Skeletal muscle tissue (tissue), 4 donors: ENCODE measurements around the gene AUTS2. TPM values are rescaled to one million over a fixed set of nuclear protein-coding genes. Genes with fewer than 3 reads are reported as not detected.

ENCODE experiments used
- H3K27ac ChIP-seq: one replicate; pipeline ENCODE4 v1.7.0; 2013; ENCODE audit warnings: mild to moderate bottlenecking, low read depth, low read length, inconsistent platforms
- H3K27me3 ChIP-seq, 3 donors: one replicate each; pipeline ENCODE4 v1.7.0; 2013; ENCODE audit warnings: low read length in 3 of 3; ENCODE audit not compliant: control insufficient read depth in 3 of 3, insufficient read depth in 3 of 3
- H3K36me3 ChIP-seq, 3 donors: one replicate each; pipeline ENCODE4 v1.7.0; 2013; ENCODE audit warnings: low read length in 3 of 3; ENCODE audit not compliant: control insufficient read depth in 3 of 3, insufficient read depth in 3 of 3
- H3K4me1 ChIP-seq, 3 donors: one replicate each; pipeline ENCODE4 v1.7.0; 2013; ENCODE audit warnings: low read length in 3 of 3, mild to moderate bottlenecking in 3 of 3; ENCODE audit not compliant: control insufficient read depth in 3 of 3, insufficient read depth in 3 of 3
- H3K4me3 ChIP-seq, 3 donors: one replicate each; pipeline ENCODE4 v1.7.0; 2013; ENCODE audit warnings: low read length in 3 of 3
- H3K9ac ChIP-seq, 3 donors: one replicate each; pipeline ENCODE4 v1.7.0; 2013; ENCODE audit warnings: low read length in 3 of 3, mild to moderate bottlenecking in 3 of 3, moderate library complexity in 2 of 3, low read depth in 1 of 3
- H3K9me3 ChIP-seq, 3 donors: one replicate each; pipeline ENCODE4 v1.7.0; 2013; ENCODE audit warnings: low read length in 3 of 3; ENCODE audit not compliant: control insufficient read depth in 3 of 3
- total RNA-seq: library from RNA; depleted of rRNA; stranded (reverse); fragments of >200 nt; gene quantifications from one replicate; pipeline ENCODE4 v1.2.3, GENCODE V29; 2014
- donor health status: Osteomylitis.

AUTS2 gene
- total RNA-seq, 1 donor from 2014 or later: 43.3 TPM

DNA sequence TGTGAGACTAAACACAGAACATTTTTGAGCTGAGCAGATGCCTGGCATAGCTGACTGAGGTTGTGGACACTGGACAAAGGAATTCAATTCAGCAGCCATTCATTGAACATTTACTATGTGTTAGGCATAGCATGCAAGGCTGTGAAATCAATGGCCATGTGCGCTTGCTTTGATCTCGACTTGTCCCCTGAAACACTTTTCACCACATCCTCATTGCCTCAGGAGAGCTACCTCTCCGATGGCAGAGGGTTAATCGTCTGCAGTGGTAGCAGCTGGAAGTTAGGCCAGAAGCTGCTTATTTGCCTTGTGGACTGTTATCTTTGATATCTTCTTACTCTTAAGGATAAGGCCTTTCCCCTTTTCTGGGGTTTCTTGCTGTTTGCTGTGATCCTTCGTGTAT lies 297.8 kb downstream of the AUTS2 start:
- Histone ChIP-seq H3K36me3 (no peaks in the 10 kb centered on the region), H3K4me1 (no peaks in the 10 kb centered on the region)

GRCh38 chr7:69898189-69898588 lies 299.9 kb downstream of the AUTS2 start:
- Histone ChIP-seq H3K4me3 (no peak overlapping the region), H3K27me3 (no peaks in the 10 kb centered on the region), H3K36me3 (no peaks in the 10 kb centered on the region), H3K27ac (no peak overlapping the region), H3K4me1 (no peaks in the 10 kb centered on the region), H3K9me3 (no peaks in the 10 kb centered on the region), H3K9ac (no peak overlapping the region)

More for the DNA sequence above, 297.8 kb downstream of the AUTS2 start:
- no peak overlapping the region for H3K9ac ChIP-seq
- H3K27me3 ChIP-seq: no peaks in the 10 kb centered on the region
- no peaks in the 10 kb centered on the region for H3K9me3 ChIP-seq
- no peak overlapping the region for H3K4me3 ChIP-seq
- no peak overlapping the region for H3K27ac ChIP-seq

DNA sequence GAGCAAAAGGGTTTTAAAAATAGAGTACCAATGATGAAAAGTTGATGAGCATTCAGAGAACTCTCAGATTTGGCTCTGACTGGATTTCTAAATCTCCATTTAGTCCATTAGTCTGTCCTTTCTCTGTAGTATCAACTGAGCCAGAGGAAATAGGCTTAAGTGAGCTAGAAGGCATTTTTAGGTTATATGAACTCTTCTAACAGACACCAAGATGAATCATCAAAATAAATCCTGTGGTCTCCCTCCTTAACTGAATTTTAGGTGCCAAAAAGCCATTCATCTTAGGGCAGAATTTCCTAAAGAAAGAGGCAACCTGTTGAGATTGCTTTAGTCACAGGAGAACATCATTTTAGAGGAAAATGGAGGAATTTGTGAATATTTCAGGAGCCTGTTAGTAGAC lies 305.1 kb downstream of the AUTS2 start:
- Histone ChIP-seq H3K9ac (no peak overlapping the region), H3K36me3 (no peaks in the 10 kb centered on the region), H3K9me3 (no peaks in the 10 kb centered on the region), H3K4me3 (no peak overlapping the region), H3K4me1 (no peaks in the 10 kb centered on the region), H3K27me3 (no peaks in the 10 kb centered on the region), H3K27ac (no peak overlapping the region)

GRCh38 chr7:69906283-69906995 lies 308.2 kb downstream of the AUTS2 start:
- Histone ChIP-seq H3K4me1 (no peaks in the 10 kb centered on the region), H3K27ac (no peak overlapping the region)

DNA sequence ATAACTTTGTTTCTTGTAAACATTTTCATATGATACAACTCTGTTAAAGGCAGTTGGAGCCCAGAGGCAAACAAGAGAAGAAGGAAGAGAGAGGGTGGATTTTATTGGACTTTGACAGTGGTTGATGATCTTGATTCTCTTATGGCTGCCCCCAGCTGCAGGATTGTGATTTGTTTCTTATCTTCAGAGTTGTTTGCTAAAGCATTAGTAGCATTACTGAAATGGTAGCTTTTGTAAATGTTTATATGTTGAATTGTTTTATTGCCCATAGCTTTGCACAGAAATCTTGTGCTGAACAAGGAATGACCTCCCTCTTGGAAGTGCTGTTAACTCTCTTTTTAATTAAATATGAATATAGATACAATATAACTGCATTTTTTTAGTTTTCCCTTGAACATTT lies 309.4 kb downstream of the AUTS2 start:
- no peak overlapping the region for H3K4me3 ChIP-seq
- H3K4me1 ChIP-seq: no peaks in the 10 kb centered on the region
- no peak overlapping the region for H3K9ac ChIP-seq
- H3K27ac ChIP-seq: no peak overlapping the region
- no peaks in the 10 kb centered on the region for H3K27me3 ChIP-seq
- H3K36me3 ChIP-seq: no peaks in the 10 kb centered on the region
- peaks cover 0 to 3% (median 0%) of the 10 kb centered on the region in 3 donors for H3K9me3 ChIP-seq

More at GRCh38 chr7:69906283-69906995, 308.2 kb downstream of the AUTS2 start:
- H3K9ac ChIP-seq: no peak overlapping the region
- H3K9me3 ChIP-seq: peaks cover 0 to 1% (median 0%) of the 10 kb centered on the region in 3 donors
- H3K4me3 ChIP-seq: no peak overlapping the region
- H3K27me3 ChIP-seq: no peaks in the 10 kb centered on the region
- H3K36me3 ChIP-seq: no peaks in the 10 kb centered on the region

DNA sequence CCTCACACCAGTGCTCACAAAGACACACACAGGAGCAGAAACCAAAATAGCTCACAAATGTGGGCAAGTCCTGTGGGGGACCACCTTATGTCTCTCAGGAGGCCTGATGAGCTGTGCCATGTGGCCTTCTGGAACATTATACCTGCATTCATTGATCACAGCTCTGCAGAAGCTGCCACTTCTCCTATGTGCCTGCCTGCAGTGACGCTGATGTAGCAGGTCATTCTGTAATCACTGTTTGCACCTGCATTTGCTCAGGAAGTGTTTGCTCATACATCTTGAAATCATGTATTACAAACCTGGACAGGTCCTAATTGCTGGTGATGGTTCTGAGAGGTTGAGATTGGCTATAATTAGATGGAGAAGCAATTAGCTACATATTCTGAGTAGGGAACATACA lies 310.2 kb downstream of the AUTS2 start:
- Histone ChIP-seq H3K4me1 (no peaks in the 10 kb centered on the region), H3K9me3 (peaks cover 0 to 3% (median 0%) of the 10 kb centered on the region in 3 donors), H3K27ac (no peak overlapping the region), H3K4me3 (no peak overlapping the region), H3K9ac (no peak overlapping the region), H3K27me3 (no peaks in the 10 kb centered on the region), H3K36me3 (no peaks in the 10 kb centered on the region)

- Histone ChIP-seq H3K4me1 (no peaks in the 10 kb centered on the region), H3K27ac (no peak overlapping the region)
Observed at GRCh38 chr7:69910150-69910549, 311.9 kb downstream of the AUTS2 start.

GRCh38 chr7:69911337-69911736 lies 313.1 kb downstream of the AUTS2 start:
- no peaks in the 10 kb centered on the region for H3K27me3 ChIP-seq
- H3K9ac ChIP-seq: no peak overlapping the region
- no peak overlapping the region for H3K4me3 ChIP-seq

More at GRCh38 chr7:69910150-69910549, 311.9 kb downstream of the AUTS2 start:
- Histone ChIP-seq H3K27me3 (no peaks in the 10 kb centered on the region), H3K4me3 (no peak overlapping the region), H3K9me3 (peaks cover 0 to 3% (median 0%) of the 10 kb centered on the region in 3 donors), H3K36me3 (no peaks in the 10 kb centered on the region), H3K9ac (no peak overlapping the region)

DNA sequence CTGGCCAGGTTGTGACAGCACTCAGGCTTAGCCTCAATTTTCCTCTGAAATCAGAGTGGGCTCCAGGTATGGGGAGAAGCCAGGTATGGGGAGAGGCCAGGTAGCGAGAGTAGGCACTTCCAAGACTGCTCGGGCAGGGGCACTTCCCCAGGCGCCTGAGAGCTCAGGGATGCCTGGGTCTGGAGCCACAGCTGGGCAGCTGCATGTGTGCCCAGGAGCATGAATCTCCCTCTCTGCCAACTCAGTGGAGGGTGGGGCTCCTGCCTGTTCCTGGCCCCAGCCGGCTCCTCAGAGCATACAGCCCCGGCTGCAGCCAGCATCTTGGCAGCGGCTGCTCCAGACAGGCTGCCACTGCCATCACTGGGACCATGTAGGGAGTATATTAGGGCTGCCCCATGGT lies 313.9 kb downstream of the AUTS2 start:
- H3K27me3 ChIP-seq: no peaks in the 10 kb centered on the region
- peaks cover 0 to 3% (median 0%) of the 10 kb centered on the region in 3 donors for H3K9me3 ChIP-seq
- H3K36me3 ChIP-seq: no peaks in the 10 kb centered on the region

More at GRCh38 chr7:69911337-69911736, 313.1 kb downstream of the AUTS2 start:
- H3K27ac ChIP-seq: no peak overlapping the region
- no peaks in the 10 kb centered on the region for H3K4me1 ChIP-seq
- peaks cover 0 to 3% (median 0%) of the 10 kb centered on the region in 3 donors for H3K9me3 ChIP-seq
- H3K36me3 ChIP-seq: no peaks in the 10 kb centered on the region

GRCh38 chr7:69912846-69913245 lies 314.6 kb downstream of the AUTS2 start:
- no peaks in the 10 kb centered on the region for H3K36me3 ChIP-seq
- H3K27ac ChIP-seq: no peak overlapping the region
- H3K9ac ChIP-seq: no peak overlapping the region
- no peaks in the 10 kb centered on the region for H3K27me3 ChIP-seq
- H3K4me3 ChIP-seq: no peak overlapping the region
- no peaks in the 10 kb centered on the region for H3K4me1 ChIP-seq
- peaks cover 0 to 3% (median 0%) of the 10 kb centered on the region in 3 donors for H3K9me3 ChIP-seq

More for the DNA sequence above, 313.9 kb downstream of the AUTS2 start:
- Histone ChIP-seq H3K27ac (no peak overlapping the region), H3K4me1 (no peaks in the 10 kb centered on the region), H3K9ac (no peak overlapping the region), H3K4me3 (no peak overlapping the region)
